Prostate gland (tissue), 2 donors: ENCODE measurements around the gene SMYD3.

Experiments
- CTCF ChIP-seq, 4 experiments: fragments of 200-600 bp in 2 of 4; fragments of 450-650 bp in 2 of 4; sonication (generic) in 2 of 4; IDR thresholded peaks; 1 replicate in 3 of 4; 2 replicates in 1 of 4; pipeline ENCODE4 v1.5.1; 2016 to 2019; ENCODE audit warnings: antibody characterized with exemption in 4 of 4, mild to moderate bottlenecking in 2 of 4, moderate library complexity in 2 of 4
- POLR2AphosphoS5 ChIP-seq: sonication (generic); formaldehyde crosslinking; IDR thresholded peaks from one replicate; pipeline ENCODE4 v1.6.1; 2017; ENCODE audit warnings: antibody characterized with exemption

- no peak for TF ChIP-seq CTCF (IDR thresholded peaks at IDR 0.05)
- no peak for TF ChIP-seq POLR2AphosphoS5
Measured at GRCh38 chr1:246302251-246302625, 204.8 kb downstream of the SMYD3 start.
